ENCODE measurements around the gene MALAT1.
"Not testable (repeated sequence)": the region's sequence is repeated elsewhere in the genome, so short reads cannot be mapped to it uniquely, and the experiment has no call there.

The MALAT1 gene

GRCh38 chr11:65503368-65503948 lies 4.6 kb downstream of the MALAT1 start:
- Histone ChIP-seq H3K4me1 (ENCODE audit: control insufficient read depth, insufficient read depth, low read length) (peaks cover 27% of the 10 kb centered on the region), H3K36me3 (ENCODE audit: control insufficient read depth, insufficient read depth, low read length) (peaks cover 51% of the 10 kb centered on the region), H3K27ac (ENCODE audit: low read depth, low read length) (peak overlapping the region; percentile 100), H3K27me3 (ENCODE audit: control insufficient read depth, insufficient read depth, low read length) (no peaks in the 10 kb centered on the region), H3K9ac (ENCODE audit: low read length) (peak overlapping the region; percentile 98), H3K4me3 (ENCODE audit: low read length) (peak overlapping the region; percentile 100)

DNA sequence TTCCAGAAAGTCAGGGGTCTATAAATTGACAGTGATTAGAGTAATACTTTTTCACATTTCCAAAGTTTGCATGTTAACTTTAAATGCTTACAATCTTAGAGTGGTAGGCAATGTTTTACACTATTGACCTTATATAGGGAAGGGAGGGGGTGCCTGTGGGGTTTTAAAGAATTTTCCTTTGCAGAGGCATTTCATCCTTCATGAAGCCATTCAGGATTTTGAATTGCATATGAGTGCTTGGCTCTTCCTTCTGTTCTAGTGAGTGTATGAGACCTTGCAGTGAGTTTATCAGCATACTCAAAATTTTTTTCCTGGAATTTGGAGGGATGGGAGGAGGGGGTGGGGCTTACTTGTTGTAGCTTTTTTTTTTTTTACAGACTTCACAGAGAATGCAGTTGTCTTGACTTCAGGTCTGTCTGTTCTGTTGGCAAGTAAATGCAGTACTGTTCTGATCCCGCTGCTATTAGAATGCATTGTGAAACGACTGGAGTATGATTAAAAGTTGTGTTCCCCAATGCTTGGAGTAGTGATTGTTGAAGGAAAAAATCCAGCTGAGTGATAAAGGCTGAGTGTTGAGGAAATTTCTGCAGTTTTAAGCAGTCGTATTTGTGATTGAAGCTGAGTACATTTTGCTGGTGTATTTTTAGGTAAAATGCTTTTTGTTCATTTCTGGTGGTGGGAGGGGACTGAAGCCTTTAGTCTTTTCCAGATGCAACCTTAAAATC lies 5.3 kb downstream of the MALAT1 start:
- Histone ChIP-seq H3K9ac (ENCODE audit: low read length) (peak overlapping the region; percentile 25), H3K27ac (ENCODE audit: low read depth, low read length) (peak overlapping the region; percentile 100), H3K4me3 (ENCODE audit: low read length) (peak overlapping the region; percentile 100), H3K27me3 (ENCODE audit: control insufficient read depth, insufficient read depth, low read length) (no peaks in the 10 kb centered on the region), H3K36me3 (ENCODE audit: control insufficient read depth, insufficient read depth, low read length) (peaks cover 51% of the 10 kb centered on the region), H3K4me1 (ENCODE audit: control insufficient read depth, insufficient read depth, low read length) (peaks cover 27% of the 10 kb centered on the region)

GRCh38 chr11:65504674-65505465 lies 6.0 kb downstream of the MALAT1 start:
- Histone ChIP-seq H3K27ac (ENCODE audit: low read depth, low read length) (peak overlapping the region; percentile 100), H3K36me3 (ENCODE audit: control insufficient read depth, insufficient read depth, low read length) (peaks cover 51% of the 10 kb centered on the region), H3K4me3 (ENCODE audit: low read length) (peak overlapping the region; percentile 100), H3K9ac (ENCODE audit: low read length) (peak overlapping the region; percentile 4), H3K4me1 (ENCODE audit: control insufficient read depth, insufficient read depth, low read length) (peaks cover 27% of the 10 kb centered on the region), H3K27me3 (ENCODE audit: control insufficient read depth, insufficient read depth, low read length) (no peaks in the 10 kb centered on the region)

- Histone ChIP-seq H3K27ac (ENCODE audit: low read depth, low read length) (peak overlapping the region; percentile 100), H3K9ac (ENCODE audit: low read length) (peak overlapping the region; percentile 4), H3K4me3 (ENCODE audit: low read length) (peak overlapping the region; percentile 100), H3K36me3 (ENCODE audit: control insufficient read depth, insufficient read depth, low read length) (peaks cover 47% of the 10 kb centered on the region), H3K4me1 (ENCODE audit: control insufficient read depth, insufficient read depth, low read length) (peaks cover 27% of the 10 kb centered on the region), H3K27me3 (ENCODE audit: control insufficient read depth, insufficient read depth, low read length) (no peaks in the 10 kb centered on the region)
These were observed 6.8 kb downstream of the MALAT1 start for GRCh38 chr11:65505466-65506289.

- Histone ChIP-seq H3K9ac (ENCODE audit: low read length) (no peak overlapping the region), H3K27ac (ENCODE audit: low read depth, low read length) (peak overlapping the region; percentile 100), H3K27me3 (ENCODE audit: control insufficient read depth, insufficient read depth, low read length) (no peaks in the 10 kb centered on the region), H3K4me1 (ENCODE audit: control insufficient read depth, insufficient read depth, low read length) (peaks cover 27% of the 10 kb centered on the region), H3K4me3 (ENCODE audit: low read length) (peak overlapping the region; percentile 100), H3K36me3 (ENCODE audit: control insufficient read depth, insufficient read depth, low read length) (peaks cover 40% of the 10 kb centered on the region)
These were observed 7.5 kb downstream of the MALAT1 start for GRCh38 chr11:65506290-65506771.

GRCh38 chr11:65506772-65507505 lies 8.1 kb downstream of the MALAT1 start:
- no peak overlapping the region for H3K9ac ChIP-seq (ENCODE audit: low read length)
- peaks cover 34% of the 10 kb centered on the region for H3K36me3 ChIP-seq (ENCODE audit: control insufficient read depth, insufficient read depth, low read length)
- no peaks in the 10 kb centered on the region for H3K27me3 ChIP-seq (ENCODE audit: control insufficient read depth, insufficient read depth, low read length)
- H3K27ac ChIP-seq (ENCODE audit: low read depth, low read length) = peak overlapping the region; percentile 100
- peaks cover 27% of the 10 kb centered on the region for H3K4me1 ChIP-seq (ENCODE audit: control insufficient read depth, insufficient read depth, low read length)
- H3K4me3 ChIP-seq (ENCODE audit: low read length) = peak overlapping the region; percentile 33

- H3K27ac ChIP-seq (ENCODE audit: low read depth, low read length); H3K4me3 ChIP-seq (ENCODE audit: low read length): not testable (repeated sequence)
These were observed 13.5 kb downstream of the MALAT1 start for GRCh38 chr11:65512311-65512710.

DNA sequence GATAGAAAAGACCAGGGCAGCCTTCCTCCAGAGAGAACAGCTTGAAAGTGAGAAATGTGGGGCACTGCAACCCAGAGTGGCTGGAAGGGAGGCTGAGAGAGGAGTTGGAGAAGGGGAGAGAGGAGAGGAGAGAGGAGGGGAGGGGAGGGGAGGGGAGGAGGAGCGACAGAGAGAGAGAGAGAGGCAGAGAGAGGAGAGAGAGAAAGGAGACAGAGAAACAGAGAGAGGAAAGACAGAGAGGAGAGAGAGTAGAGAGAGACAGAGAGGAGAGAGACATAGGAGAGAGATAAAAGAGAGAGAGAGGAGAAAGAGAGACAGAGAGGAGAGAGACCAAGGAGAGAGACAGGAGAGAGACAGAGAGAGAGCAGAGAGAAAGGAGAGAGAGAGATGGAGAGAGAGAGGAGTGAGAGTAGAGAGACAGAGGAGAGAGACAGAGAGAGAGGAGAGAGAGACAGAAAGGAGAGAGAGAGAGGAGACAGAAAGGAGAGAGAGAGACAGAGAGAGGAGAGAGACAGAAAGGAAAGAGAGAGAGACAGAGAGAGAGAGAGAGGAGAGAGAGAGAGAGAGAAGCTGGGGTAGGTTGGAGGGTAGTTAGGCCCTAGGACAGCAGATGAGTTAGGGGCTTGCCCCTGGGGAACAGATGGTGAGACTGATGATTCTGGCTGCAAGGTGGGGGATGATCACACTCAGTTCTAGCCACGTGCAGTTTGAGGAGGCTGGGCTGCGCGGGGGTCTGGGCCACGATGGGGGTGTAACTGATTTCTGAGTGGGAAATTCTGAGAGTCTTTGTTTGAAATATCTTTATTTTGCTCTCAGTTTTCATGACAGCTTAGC lies 17.5 kb downstream of the MALAT1 start:
- H3K4me3 ChIP-seq (ENCODE audit: low read length) = no peak overlapping the region
- H3K36me3 ChIP-seq (ENCODE audit: control insufficient read depth, insufficient read depth, low read length) = no peaks in the 10 kb centered on the region
- H3K27me3 ChIP-seq (ENCODE audit: control insufficient read depth, insufficient read depth, low read length) = no peaks in the 10 kb centered on the region
- no peaks in the 10 kb centered on the region for H3K4me1 ChIP-seq (ENCODE audit: control insufficient read depth, insufficient read depth, low read length)
- H3K27ac ChIP-seq (ENCODE audit: low read depth, low read length) = no peak overlapping the region
- no peak overlapping the region for H3K9ac ChIP-seq (ENCODE audit: low read length)

More at GRCh38 chr11:65512311-65512710, 13.5 kb downstream of the MALAT1 start:
- not testable (repeated sequence) for H3K27me3 ChIP-seq (ENCODE audit: control insufficient read depth, insufficient read depth, low read length); H3K9ac ChIP-seq (ENCODE audit: low read length); H3K4me1 ChIP-seq (ENCODE audit: control insufficient read depth, insufficient read depth, low read length); H3K36me3 ChIP-seq (ENCODE audit: control insufficient read depth, insufficient read depth, low read length)

- H3K36me3 ChIP-seq (ENCODE audit: control insufficient read depth, insufficient read depth, low read length); H3K9ac ChIP-seq (ENCODE audit: low read length); H3K27me3 ChIP-seq (ENCODE audit: control insufficient read depth, insufficient read depth, low read length); H3K4me3 ChIP-seq (ENCODE audit: low read length); H3K4me1 ChIP-seq (ENCODE audit: control insufficient read depth, insufficient read depth, low read length); H3K27ac ChIP-seq (ENCODE audit: low read depth, low read length): not testable (repeated sequence)
These were observed 20.2 kb downstream of the MALAT1 start for GRCh38 chr11:65518941-65519549.

GRCh38 chr11:65521777-65522521 lies 23.1 kb downstream of the MALAT1 start:
- not testable (repeated sequence) for H3K4me3 ChIP-seq (ENCODE audit: low read length); H3K27ac ChIP-seq (ENCODE audit: low read depth, low read length); H3K9ac ChIP-seq (ENCODE audit: low read length); H3K27me3 ChIP-seq (ENCODE audit: control insufficient read depth, insufficient read depth, low read length); H3K36me3 ChIP-seq (ENCODE audit: control insufficient read depth, insufficient read depth, low read length)
- H3K4me1 ChIP-seq (ENCODE audit: control insufficient read depth, insufficient read depth, low read length) = peaks cover 17% of the 10 kb centered on the region

Measured in rectal smooth muscle tissue (tissue), 1 donor.